ENCODE results near the gene DELE1.

GRCh38 chr5:141944076-141944475 is 20.4 kb downstream of the DELE1 start:
- TF ChIP-seq OVOL3 (tag by site-specific recombination; IDR thresholded peaks at IDR 0.05), result no peak
- TF ChIP-seq CTCF (tag by site-specific recombination; IDR thresholded peaks at IDR 0.05), result no peak
- no peak for TF ChIP-seq ZNF155 (tag by site-specific recombination; IDR thresholded peaks at IDR 0.05)
- TF ChIP-seq KLF16 (tag by site-specific recombination; IDR thresholded peaks at IDR 0.05), result no peak
- TF ChIP-seq ZNF280D (tag by site-specific recombination; IDR thresholded peaks at IDR 0.05), result no peak
- no peak for TF ChIP-seq ZNF148 (tag by site-specific recombination; IDR thresholded peaks at IDR 0.05; ENCODE audit: borderline replicate concordance)
- no peak for TF ChIP-seq YY1 (tag by site-specific recombination; IDR thresholded peaks at IDR 0.05)
- no peak for TF ChIP-seq TSHZ1 (tag by site-specific recombination; IDR thresholded peaks at IDR 0.05; ENCODE audit: borderline replicate concordance)
- TF ChIP-seq ZNF132 (tag by site-specific recombination; IDR thresholded peaks at IDR 0.05; ENCODE audit: borderline replicate concordance), result no peak
- no peak for TF ChIP-seq PATZ1 (tag by site-specific recombination; IDR thresholded peaks at IDR 0.05)
- no peak for TF ChIP-seq REST (tag by site-specific recombination; IDR thresholded peaks at IDR 0.05)
- TF ChIP-seq ZNF292 (tag by site-specific recombination; IDR thresholded peaks at IDR 0.05; ENCODE audit: borderline replicate concordance, low read depth), result no peak
- TF ChIP-seq ZNF248 (tag by site-specific recombination; IDR thresholded peaks at IDR 0.05), result no peak
- TF ChIP-seq ZBTB49 (tag by site-specific recombination; IDR thresholded peaks at IDR 0.05; ENCODE audit: low read depth), result no peak

All from HEK293 (cell line).